HepG2 (cell line): ENCODE measurements around the gene MYL11. TPM values are rescaled to one million over a fixed set of nuclear protein-coding genes. Genes with fewer than 3 reads are reported as not detected.

Experiments
- ELF1 ChIP-seq: sonication (generic); formaldehyde crosslinking; IDR thresholded peaks from 2 replicates; pipeline ENCODE4 v1.4.0; 2020; ENCODE audit warnings: missing genetic modification reagents
- HBP1 ChIP-seq: IDR thresholded peaks from 2 replicates; pipeline ENCODE4 v1.6.1; 2016; ENCODE audit warnings: low read depth, control low read depth
- HINFP ChIP-seq: sonication (generic); formaldehyde crosslinking; IDR thresholded peaks from 2 replicates; pipeline ENCODE4 v1.4.0; 2020; ENCODE audit warnings: low read depth, mild to moderate bottlenecking, missing genetic modification reagents
- HMGXB4 ChIP-seq, 2 experiments: sonication (generic) in 1 of 2; formaldehyde crosslinking in 1 of 2; IDR thresholded peaks; 2 replicates each; pipeline versions ENCODE4 v1.4.0 to v1.6.1; 2018 to 2020; ENCODE audit warnings: missing genetic modification reagents in 2 of 2, borderline replicate concordance in 1 of 2, low read depth in 1 of 2, mild to moderate bottlenecking in 1 of 2, missing biosample characterization in 1 of 2
- MEIS2 ChIP-seq: sonication (generic); formaldehyde crosslinking; IDR thresholded peaks from 2 replicates; pipeline ENCODE4 v1.9.0; 2021; ENCODE audit warnings: mild to moderate bottlenecking, missing genetic modification reagents
- MXD1 ChIP-seq: sonication (generic); formaldehyde crosslinking; IDR thresholded peaks from 2 replicates; pipeline ENCODE4 v1.4.0; 2020; ENCODE audit warnings: mild to moderate bottlenecking, missing genetic modification reagents
- MXD4 ChIP-seq: IDR thresholded peaks from 2 replicates; pipeline ENCODE4 v1.6.1; 2016; ENCODE audit warnings: mild to moderate bottlenecking, missing biosample characterization, missing genetic modification reagents
- NCOA1 ChIP-seq: sonication (generic); formaldehyde crosslinking; IDR thresholded peaks from 2 replicates; pipeline ENCODE4 v1.9.0; 2021; ENCODE audit warnings: missing genetic modification reagents
- REXO4 ChIP-seq: sonication (generic); formaldehyde crosslinking; IDR thresholded peaks from 2 replicates; pipeline ENCODE4 v1.8.0; 2022; ENCODE audit warnings: missing genetic modification reagents, mild to moderate bottlenecking, borderline replicate concordance
- SMAD1 ChIP-seq: sonication (generic); formaldehyde crosslinking; IDR thresholded peaks from 2 replicates; pipeline ENCODE4 v1.4.0; 2020; ENCODE audit warnings: missing genetic modification reagents, low read depth, mild to moderate bottlenecking, borderline replicate concordance
- SP4 ChIP-seq: sonication (generic); formaldehyde crosslinking; IDR thresholded peaks from 2 replicates; pipeline ENCODE4 v1.8.1; 2023; ENCODE audit warnings: mild to moderate bottlenecking, missing genetic modification reagents
- TSC22D2 ChIP-seq: sonication (generic); formaldehyde crosslinking; IDR thresholded peaks from 2 replicates; pipeline ENCODE4 v1.5.1; 2020; ENCODE audit warnings: missing genetic modification reagents, mild to moderate bottlenecking, borderline replicate concordance
- ZBTB42 ChIP-seq: sonication (generic); formaldehyde crosslinking; IDR thresholded peaks from 2 replicates; pipeline ENCODE4 v1.5.0; 2020; ENCODE audit warnings: mild to moderate bottlenecking, missing genetic modification reagents
- ZC3H13 ChIP-seq: sonication (generic); formaldehyde crosslinking; IDR thresholded peaks from 2 replicates; pipeline ENCODE4 v1.8.1; 2023; ENCODE audit warnings: mild to moderate bottlenecking, missing genetic modification reagents, moderate library complexity
- ZNF331 ChIP-seq: sonication (generic); formaldehyde crosslinking; IDR thresholded peaks from 2 replicates; pipeline ENCODE4 v1.4.0; 2020; ENCODE audit warnings: missing genetic modification reagents
- ZNF441 ChIP-seq: sonication (generic); formaldehyde crosslinking; IDR thresholded peaks from 2 replicates; pipeline ENCODE4 v1.7.0; 2021; ENCODE audit warnings: missing genetic modification reagents, borderline replicate concordance
- ZNF607 ChIP-seq: sonication (generic); formaldehyde crosslinking; IDR thresholded peaks from 2 replicates; pipeline ENCODE4 v1.5.1; 2020; ENCODE audit warnings: missing genetic modification reagents, mild to moderate bottlenecking, borderline replicate concordance
- ZNF609 ChIP-seq: sonication (generic); formaldehyde crosslinking; IDR thresholded peaks from 2 replicates; pipeline ENCODE4 v1.4.0; 2020; ENCODE audit warnings: mild to moderate bottlenecking, missing genetic modification reagents, borderline replicate concordance
- polyA plus RNA-seq, 8 experiments: library from polyadenylated mRNA; depleted of rRNA in 3 of 8; stranded (reverse) in 7 of 8; unstranded in 1 of 8; fragments of >200 nt; fragmentation: Illumina TruSeq in 4 of 8; extraction: Trizol in 4 of 8; gene quantifications; 2 replicates each; pipeline versions ENCODE4 v1.2.1 to v1.2.3, GENCODE V29; 2011 to 2016; ENCODE audit warnings: low read depth in 4 of 8, missing spikeins in 1 of 8, mixed read lengths in 1 of 8; ENCODE audit not compliant: insufficient read depth in 1 of 8
- total RNA-seq, 5 experiments: library from RNA; depleted of rRNA; stranded (reverse); fragments of >200 nt; fragmentation: Illumina TruSeq; extraction: Trizol; gene quantifications; 2 replicates each; pipeline ENCODE4 v1.2.3, GENCODE V29; 2016; ENCODE audit warnings: low read depth in 1 of 5

Gene MYL11
- total and polyA plus RNA-seq, 2 of the 13 experiments (the other 11 are each of a cell fraction or from before 2014, with no cell fraction given) = not detected

DNA sequence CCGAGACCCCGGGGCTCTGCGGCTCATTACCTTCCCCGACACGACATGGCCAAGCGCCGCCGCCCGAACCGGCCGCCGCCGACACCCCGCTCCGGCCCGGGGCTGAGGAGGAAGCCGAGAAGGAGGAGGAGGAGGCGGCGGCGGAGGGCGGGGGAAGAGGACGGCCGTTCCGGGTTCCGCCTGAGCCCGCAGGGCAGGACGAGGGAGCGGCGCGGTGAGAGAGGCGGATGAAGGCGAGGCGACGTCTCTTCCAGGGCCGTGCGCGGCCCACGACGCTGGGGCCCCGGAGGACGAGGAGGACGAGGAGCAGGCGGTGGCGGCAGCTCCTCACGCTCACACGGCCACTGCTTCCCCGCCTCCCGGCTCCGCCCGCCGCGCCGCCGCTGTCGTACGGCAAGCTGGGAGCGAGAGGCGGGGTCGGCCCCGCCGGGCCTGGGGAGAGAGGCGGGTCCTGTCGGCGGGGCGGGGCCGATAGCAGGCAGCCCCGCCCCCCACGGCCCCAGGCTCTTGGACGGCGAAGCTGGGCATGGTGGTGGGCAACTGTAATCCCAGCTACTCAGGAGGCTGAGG is 39.5 kb upstream of the MYL11 start (continued):
- TF ChIP-seq HMGXB4 (CRISPR knock-in tag; IDR thresholded peaks at IDR 0.05; ENCODE audit: borderline replicate concordance in 1 of 2, low read depth in 1 of 2) (peak; percentile 42 to 72), MXD1 (CRISPR knock-in tag) (0 out of 2 replicates have a peak, but pooled peaks have one; percentile 44), ZNF609 (peak; percentile 40; the same call in 1 of the 2 replicates), ZNF441 (peak; percentile 37; the same call in 1 of the 2 replicates), ZBTB42 (CRISPR knock-in tag) (0 out of 2 replicates have a peak, but pooled peaks have one; percentile 38), ELF1 (0 out of 2 replicates have a peak, but pooled peaks have one; percentile 2), NCOA1 (CRISPR knock-in tag) (peak; percentile 67; the same call in 1 of the 2 replicates), TSC22D2 (CRISPR knock-in tag) (peak; percentile 42; the same call in 1 of the 2 replicates), MXD4 (CRISPR knock-in tag) (0 out of 2 replicates have a peak, but pooled peaks have one; percentile 62), SP4 (peak; percentile 91), HINFP (CRISPR knock-in tag) (0 out of 2 replicates have a peak, but pooled peaks have one; percentile 36), REXO4 (peak; percentile 42; the same call in 1 of the 2 replicates), ZC3H13 (CRISPR knock-in tag) (peak; percentile 62; the same call in 1 of the 2 replicates), HBP1 (CRISPR knock-in tag) (peak; percentile 83), SMAD1 (CRISPR knock-in tag) (0 out of 2 replicates have a peak, but pooled peaks have one; percentile 29), MEIS2 (peak; percentile 53; the same call in 1 of the 2 replicates), ZNF607 (CRISPR knock-in tag) (peak; percentile 83), ZNF331 (CRISPR knock-in tag) (peak; percentile 62)
